H1 (cell line): ENCODE results near the gene ARPC2.

ENCODE experiments used
- BCL11A ChIP-seq, 2 experiments: IDR thresholded peaks; one replicate each; pipeline ENCODE4 v1.6.1; 2011; ENCODE audit warnings: low read depth in 2 of 2, low read length in 2 of 2, mild to moderate bottlenecking in 2 of 2
- BRCA1 ChIP-seq: IDR thresholded peaks from 2 replicates; pipeline ENCODE4 v1.6.1; 2012; ENCODE audit warnings: low read depth, low read length, improper control_type of control experiment
- CREB1 ChIP-seq: IDR thresholded peaks from 2 replicates; pipeline ENCODE4 v1.6.1; 2012; ENCODE audit warnings: inconsistent platforms
- EP300 ChIP-seq, 2 experiments: IDR thresholded peaks; 1 replicate in 1 of 2; 2 replicates in 1 of 2; pipeline ENCODE4 v1.6.1; 2011 to 2012; ENCODE audit warnings: low read depth in 2 of 2, low read length in 2 of 2, mild to moderate bottlenecking in 2 of 2, borderline replicate concordance in 1 of 2, inconsistent platforms in 1 of 2, moderate library complexity in 1 of 2
- POLR2A ChIP-seq, 2 experiments: IDR thresholded peaks; 1 replicate in 1 of 2; 2 replicates in 1 of 2; pipeline ENCODE4 v1.6.1; 2011; ENCODE audit warnings: low read depth in 2 of 2, low read length in 2 of 2, mild to moderate bottlenecking in 2 of 2; ENCODE audit errors: control extremely low read depth in 1 of 2
- RXRA ChIP-seq: IDR thresholded peaks from 2 replicates; pipeline ENCODE4 v1.6.1; 2011; ENCODE audit warnings: low read depth, mild to moderate bottlenecking, low read length, moderate library complexity; ENCODE audit not compliant: insufficient read depth
- SP2 ChIP-seq: IDR thresholded peaks from 2 replicates; pipeline ENCODE4 v1.6.1; 2012; ENCODE audit warnings: mild to moderate bottlenecking, low read length, inconsistent platforms
- SUZ12 ChIP-seq: fragments of 200-600 bp; sonication (generic); IDR thresholded peaks from 2 replicates; pipeline ENCODE4 v1.6.1; 2012; ENCODE audit warnings: mild to moderate bottlenecking, inconsistent platforms, low read length, moderate library complexity, mixed read lengths
- TF ChIP-seq, protein P1 (sequence below), 3 experiments: IDR thresholded peaks; 1 replicate in 2 of 3; 2 replicates in 1 of 3; pipeline versions ENCODE4 v1.5.1 to v1.6.1; 2011; ENCODE audit warnings: low read length in 3 of 3, mild to moderate bottlenecking in 3 of 3, inconsistent platforms in 2 of 3, low read depth in 1 of 3, moderate library complexity in 1 of 3; ENCODE audit not compliant: insufficient read depth in 1 of 3; ENCODE audit errors: control extremely low read depth in 1 of 3
- TF ChIP-seq, protein P2 (sequence below): IDR thresholded peaks from 2 replicates; pipeline ENCODE4 v1.6.1; 2011; ENCODE audit warnings: low read depth, mild to moderate bottlenecking, low read length; ENCODE audit not compliant: insufficient read depth
- TF ChIP-seq, protein P3 (sequence below): IDR thresholded peaks from 2 replicates; pipeline ENCODE4 v1.6.1; 2012; ENCODE audit warnings: inconsistent platforms

DNA sequence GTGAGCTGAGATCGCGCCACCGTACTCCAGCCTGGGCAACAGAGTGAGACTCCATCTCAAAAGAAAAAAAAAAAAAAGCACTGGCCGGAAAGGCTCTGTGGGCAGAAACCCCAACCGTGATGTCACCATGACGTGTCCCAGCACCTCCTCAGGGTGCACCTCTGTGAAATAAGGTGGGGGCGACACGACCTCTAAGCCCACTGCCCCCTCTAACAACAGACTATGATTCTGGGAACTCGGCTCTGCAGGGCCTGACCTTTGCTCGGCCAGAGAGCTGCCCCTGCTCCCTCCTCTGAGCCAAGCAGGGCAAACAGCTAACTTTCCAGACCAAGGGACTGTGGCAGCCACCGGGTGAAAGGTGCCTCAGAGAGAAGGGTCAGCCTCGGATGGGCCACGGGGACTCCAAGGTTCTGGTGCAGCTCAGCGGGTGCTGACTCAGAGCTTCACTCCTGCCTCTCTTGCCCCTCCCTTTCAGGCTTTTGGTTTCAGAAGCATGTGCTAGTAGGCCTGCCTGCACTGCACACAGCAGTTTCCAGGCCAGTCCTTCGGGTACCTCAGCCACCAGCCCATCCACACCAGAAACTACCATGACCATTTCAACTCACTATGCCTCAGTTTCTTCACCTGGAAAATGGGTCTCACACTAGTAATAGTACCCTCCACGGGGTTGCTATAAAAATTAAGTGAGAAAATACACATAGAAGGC is 67.3 kb downstream of the ARPC2 start:
- TF ChIP-seq POLR2A (IDR thresholded peaks at IDR 0.05; ENCODE audit: control extremely low read depth in 1 of 2, low read depth in 2 of 2, low read length in 2 of 2), result no peak
- TF ChIP-seq RXRA, result no peak
- TF ChIP-seq, protein P1, sequence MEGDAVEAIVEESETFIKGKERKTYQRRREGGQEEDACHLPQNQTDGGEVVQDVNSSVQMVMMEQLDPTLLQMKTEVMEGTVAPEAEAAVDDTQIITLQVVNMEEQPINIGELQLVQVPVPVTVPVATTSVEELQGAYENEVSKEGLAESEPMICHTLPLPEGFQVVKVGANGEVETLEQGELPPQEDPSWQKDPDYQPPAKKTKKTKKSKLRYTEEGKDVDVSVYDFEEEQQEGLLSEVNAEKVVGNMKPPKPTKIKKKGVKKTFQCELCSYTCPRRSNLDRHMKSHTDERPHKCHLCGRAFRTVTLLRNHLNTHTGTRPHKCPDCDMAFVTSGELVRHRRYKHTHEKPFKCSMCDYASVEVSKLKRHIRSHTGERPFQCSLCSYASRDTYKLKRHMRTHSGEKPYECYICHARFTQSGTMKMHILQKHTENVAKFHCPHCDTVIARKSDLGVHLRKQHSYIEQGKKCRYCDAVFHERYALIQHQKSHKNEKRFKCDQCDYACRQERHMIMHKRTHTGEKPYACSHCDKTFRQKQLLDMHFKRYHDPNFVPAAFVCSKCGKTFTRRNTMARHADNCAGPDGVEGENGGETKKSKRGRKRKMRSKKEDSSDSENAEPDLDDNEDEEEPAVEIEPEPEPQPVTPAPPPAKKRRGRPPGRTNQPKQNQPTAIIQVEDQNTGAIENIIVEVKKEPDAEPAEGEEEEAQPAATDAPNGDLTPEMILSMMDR (IDR thresholded peaks at IDR 0.05; ENCODE audit: control extremely low read depth in 1 of 3, insufficient read depth in 1 of 3, low read depth in 1 of 3, low read length in 3 of 3), result no peak
- no peak for TF ChIP-seq BCL11A (IDR thresholded peaks at IDR 0.05; ENCODE audit: low read depth in 2 of 2, low read length in 2 of 2)
- TF ChIP-seq EP300 (IDR thresholded peaks at IDR 0.05; ENCODE audit: borderline replicate concordance in 1 of 2, low read depth in 2 of 2, low read length in 2 of 2), result no peak
- no peak for TF ChIP-seq CREB1
- no peak for TF ChIP-seq BRCA1
- no peak for TF ChIP-seq SUZ12
- TF ChIP-seq, protein P2, sequence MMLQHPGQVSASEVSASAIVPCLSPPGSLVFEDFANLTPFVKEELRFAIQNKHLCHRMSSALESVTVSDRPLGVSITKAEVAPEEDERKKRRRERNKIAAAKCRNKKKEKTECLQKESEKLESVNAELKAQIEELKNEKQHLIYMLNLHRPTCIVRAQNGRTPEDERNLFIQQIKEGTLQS, result no peak
- no peak for TF ChIP-seq SP2
- TF ChIP-seq, protein P3, sequence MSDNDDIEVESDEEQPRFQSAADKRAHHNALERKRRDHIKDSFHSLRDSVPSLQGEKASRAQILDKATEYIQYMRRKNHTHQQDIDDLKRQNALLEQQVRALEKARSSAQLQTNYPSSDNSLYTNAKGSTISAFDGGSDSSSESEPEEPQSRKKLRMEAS, result no peak
